Measurements from ENCODE around the gene DBP.
A peak's percentile ranks its signal among the peaks of the same experiment; 100 is the strongest.
"Not testable (repeated sequence)": the region's sequence is repeated elsewhere in the genome, so short reads cannot be mapped to it uniquely, and the experiment has no call there.

The DBP gene

GRCh38 chr19:48639483-48640375 lies 2.5 kb upstream of the DBP start:
- no peak for DNase-seq

GRCh38 chr19:48638831-48639381 lies 1.7 kb upstream of the DBP start:
- DNase-seq = no peak

GRCh38 chr19:48637948-48638830 lies 1.0 kb upstream of the DBP start:
- peak; percentile 51 to 86 for DNase-seq

GRCh38 chr19:48637449-48637947 lies 319 bp upstream of the DBP start:
- DNase-seq = peak; percentile 88 to 95

- DNase-seq = no peak
These were observed 967 bp downstream of the DBP start for GRCh38 chr19:48635966-48636858.

GRCh38 chr19:48635263-48635965 lies 1.8 kb downstream of the DBP start:
- DNase-seq = peak in 1 of 2 experiments; percentile 42

- peak; percentile 82 to 92 for DNase-seq
These were observed 2.5 kb downstream of the DBP start for GRCh38 chr19:48634424-48635262.

- no peak for DNase-seq
These were observed 3.2 kb downstream of the DBP start for GRCh38 chr19:48634036-48634342.

- DNase-seq = no peak
These were observed 3.8 kb downstream of the DBP start for GRCh38 chr19:48633148-48634035.

GRCh38 chr19:48632692-48633147 lies 4.5 kb downstream of the DBP start:
- no peak for DNase-seq

- DNase-seq = not testable (repeated sequence)
These were observed 4.9 kb downstream of the DBP start for GRCh38 chr19:48632286-48632685.

GRCh38 chr19:48631225-48631624 lies 6.0 kb downstream of the DBP start:
- no peak for DNase-seq

- no peak for DNase-seq
These were observed 6.7 kb downstream of the DBP start for GRCh38 chr19:48630296-48631063.

- DNase-seq = no peak
These were observed 7.4 kb downstream of the DBP start for GRCh38 chr19:48629599-48630295.

- no peak for DNase-seq
These were observed 7.9 kb downstream of the DBP start for GRCh38 chr19:48629297-48629598.

GRCh38 chr19:48628486-48629296 lies 8.5 kb downstream of the DBP start:
- no peak for DNase-seq

- DNase-seq = no peak
These were observed 9.3 kb downstream of the DBP start for GRCh38 chr19:48627865-48628314.

Data from SW 1271 (cell line).